ENCODE results near the gene NRXN3. TPM values are rescaled to one million over a fixed set of nuclear protein-coding genes. Genes with fewer than 3 reads are reported as not detected.
A peak's percentile ranks its signal among the peaks of the same experiment; 100 is the strongest.

Gene NRXN3
- polyA plus RNA-seq, 3 donors: 6.4 to 7.9 (median 6.9) TPM

- no peak for DNase-seq (ENCODE audit: extremely low read depth in 1 of 11, low read depth in 9 of 11, low spot score in 4 of 11)
These were observed 8.0 kb upstream of the NRXN3 start for GRCh38 chr14:78162202-78162601.

GRCh38 chr14:78164226-78164853 lies 5.8 kb upstream of the NRXN3 start:
- peak in 1 of 11 donors; percentile 8 for DNase-seq (ENCODE audit: extremely low read depth in 1 of 11, low read depth in 9 of 11, low spot score in 4 of 11)

GRCh38 chr14:78172428-78172827 lies 2.3 kb downstream of the NRXN3 start:
- no peak for DNase-seq (ENCODE audit: extremely low read depth in 1 of 11, low read depth in 9 of 11, low spot score in 4 of 11)

GRCh38 chr14:78173346-78174035 lies 3.3 kb downstream of the NRXN3 start:
- no peak for DNase-seq (ENCODE audit: extremely low read depth in 1 of 11, low read depth in 9 of 11, low spot score in 4 of 11)

- no peak for DNase-seq (ENCODE audit: extremely low read depth in 1 of 11, low read depth in 9 of 11, low spot score in 4 of 11)
These were observed 5.2 kb downstream of the NRXN3 start for GRCh38 chr14:78175412-78175811.

GRCh38 chr14:78178071-78178470 lies 7.9 kb downstream of the NRXN3 start:
- no peak for DNase-seq (ENCODE audit: extremely low read depth in 1 of 11, low read depth in 9 of 11, low spot score in 4 of 11)

- no peak for DNase-seq (ENCODE audit: extremely low read depth in 1 of 11, low read depth in 9 of 11, low spot score in 4 of 11)
These were observed 8.8 kb downstream of the NRXN3 start for GRCh38 chr14:78178971-78179370.

GRCh38 chr14:78181270-78181669 lies 11.1 kb downstream of the NRXN3 start:
- no peak for DNase-seq (ENCODE audit: extremely low read depth in 1 of 11, low read depth in 9 of 11, low spot score in 4 of 11)

- DNase-seq (ENCODE audit: extremely low read depth in 1 of 11, low read depth in 9 of 11, low spot score in 4 of 11): no peak
These were observed 12.5 kb downstream of the NRXN3 start for GRCh38 chr14:78182722-78183121.

- no peak for DNase-seq (ENCODE audit: extremely low read depth in 1 of 11, low read depth in 9 of 11, low spot score in 4 of 11)
These were observed 14.0 kb downstream of the NRXN3 start for GRCh38 chr14:78184157-78184556.

- no peak for DNase-seq (ENCODE audit: extremely low read depth in 1 of 11, low read depth in 9 of 11, low spot score in 4 of 11)
These were observed 16.1 kb downstream of the NRXN3 start for GRCh38 chr14:78186277-78186676.

- no peak for DNase-seq (ENCODE audit: extremely low read depth in 1 of 11, low read depth in 9 of 11, low spot score in 4 of 11)
These were observed 18.7 kb downstream of the NRXN3 start for GRCh38 chr14:78188882-78189281.

- DNase-seq (ENCODE audit: extremely low read depth in 1 of 11, low read depth in 9 of 11, low spot score in 4 of 11): no peak
These were observed 25.3 kb downstream of the NRXN3 start for GRCh38 chr14:78195431-78195830.

- DNase-seq (ENCODE audit: extremely low read depth in 1 of 11, low read depth in 9 of 11, low spot score in 4 of 11): no peak
These were observed 26.1 kb downstream of the NRXN3 start for GRCh38 chr14:78196323-78196722.

GRCh38 chr14:78197051-78197450 lies 26.9 kb downstream of the NRXN3 start:
- no peak for DNase-seq (ENCODE audit: extremely low read depth in 1 of 11, low read depth in 9 of 11, low spot score in 4 of 11)

- no peak for DNase-seq (ENCODE audit: extremely low read depth in 1 of 11, low read depth in 9 of 11, low spot score in 4 of 11)
These were observed 32.0 kb downstream of the NRXN3 start for GRCh38 chr14:78202163-78202562.

- DNase-seq (ENCODE audit: extremely low read depth in 1 of 11, low read depth in 9 of 11, low spot score in 4 of 11): no peak
These were observed 32.8 kb downstream of the NRXN3 start for GRCh38 chr14:78202976-78203375.

- DNase-seq (ENCODE audit: extremely low read depth in 1 of 11, low read depth in 9 of 11, low spot score in 4 of 11): no peak
These were observed 37.2 kb downstream of the NRXN3 start for GRCh38 chr14:78207414-78207813.

- DNase-seq (ENCODE audit: extremely low read depth in 1 of 11, low read depth in 9 of 11, low spot score in 4 of 11): no peak
These were observed 50.1 kb downstream of the NRXN3 start for GRCh38 chr14:78220273-78220672.

GRCh38 chr14:78222746-78223145 lies 52.6 kb downstream of the NRXN3 start:
- DNase-seq (ENCODE audit: extremely low read depth in 1 of 11, low read depth in 9 of 11, low spot score in 4 of 11): no peak
